ENCODE data around the gene CFAP54. TPM values are rescaled to one million over a fixed set of nuclear protein-coding genes. Genes with fewer than 3 reads are reported as not detected.
A peak's percentile ranks its signal among the peaks of the same experiment; 100 is the strongest.

The CFAP54 gene
- polyA plus RNA-seq, 2 of the 4 experiments (the other 2 are of a cell fraction), result 0.70 to 1.2 TPM

GRCh38 chr12:96810057-96810456, 320.7 kb downstream of the CFAP54 start:
- TF ChIP-seq ZFP36 (IDR thresholded peaks at IDR 0.05; ENCODE audit: borderline replicate concordance, partially characterized antibody) (no peak), CEBPB (IDR thresholded peaks at IDR 0.05) (no peak), MAFK (IDR thresholded peaks at IDR 0.05; ENCODE audit: partially characterized antibody) (peak; percentile 99), MYC (IDR thresholded peaks at IDR 0.05; ENCODE audit: borderline replicate concordance, low read length) (no peak), CHD2 (IDR thresholded peaks at IDR 0.05; ENCODE audit: low read length, partially characterized antibody) (no peak)
- ChIA-PET POLR2A (no interaction called here), CTCF (no interaction called here)
- H3K9me3 ChIP-seq, result no peaks in the 10 kb centered on the region
- H3K27ac ChIP-seq, result peak overlapping the region in 1 of 2 experiments; percentile 60; a peak in 5 of 6 replicates
- FAIRE-seq, result peak; percentile 49
- no peak overlapping the region for H3K4me3 ChIP-seq
- H3K4me1 ChIP-seq, result peaks cover 18% of the 10 kb centered on the region
- H3K4me2 ChIP-seq, result peak overlapping the region; percentile 79
- DNase-seq (ENCODE audit: low read depth in 1 of 2, low spot score in 1 of 2), result peak in 1 of 2 experiments; percentile 30
- WGBS (ENCODE audit: missing lambda C conversion rate), result 59% methylated on average over 2 of the region's 2 CpGs
- ATAC-seq, result no peak

GRCh38 chr12:96810477-96810876, 321.1 kb downstream of the CFAP54 start:
- POLR2A ChIA-PET, result no interaction called here
- DNase-seq (ENCODE audit: low read depth in 1 of 2, low spot score in 1 of 2) (peak in 1 of 2 experiments; percentile 20), FAIRE-seq (no peak), ATAC-seq (peak in 1 of 2 experiments; percentile 45; a peak in 4 of 6 replicates)
- TF ChIP-seq NR3C1 (IDR thresholded peaks at IDR 0.05) (no peak), HOXB5 (CRISPR knock-in tag; IDR thresholded peaks at IDR 0.05) (no peak), CBX2 (IDR thresholded peaks at IDR 0.05; ENCODE audit: borderline replicate concordance, low read depth) (no peak), NFE2L2 (conservative IDR thresholded peaks at IDR 0.05; ENCODE audit: low read length) (no peak), FOXS1 (CRISPR knock-in tag; IDR thresholded peaks at IDR 0.05) (no peak), POLR2AphosphoS2 (conservative IDR thresholded peaks at IDR 0.05; ENCODE audit: low read length) (no peak), FOSB (CRISPR knock-in tag; IDR thresholded peaks at IDR 0.05) (no peak), MAX (IDR thresholded peaks at IDR 0.05) (no peak), HEYL (CRISPR knock-in tag; IDR thresholded peaks at IDR 0.05) (no peak), BHLHE40 (IDR thresholded peaks at IDR 0.05; ENCODE audit: low read depth, low read length) (no peak), ATOH8 (CRISPR knock-in tag; IDR thresholded peaks at IDR 0.05; ENCODE audit: low read depth) (no peak), KDM5A (IDR thresholded peaks at IDR 0.05) (no peak)
- Histone ChIP-seq H3K4me3 (0 out of 3 replicates have a peak overlapping the region, but pooled peaks have one; percentile 14), H3K4me1 (peaks cover 18% of the 10 kb centered on the region), H3K27ac (peak overlapping the region; percentile 72 to 74), H3K9me3 (no peaks in the 10 kb centered on the region), H3K4me2 (peak overlapping the region; percentile 79)
- CTCF ChIA-PET, result no interaction called here
- 42% methylated on average over 3 of the region's 3 CpGs for WGBS (ENCODE audit: missing lambda C conversion rate)

- ATAC-seq (peak; percentile 97 to 98), FAIRE-seq (peak; percentile 96)
- peak overlapping the region; percentile 72 to 74 for H3K27ac ChIP-seq
Observed at GRCh38 chr12:96811083-96811482, 321.7 kb downstream of the CFAP54 start.

More at GRCh38 chr12:96811083-96811482, 321.7 kb downstream of the CFAP54 start:
- TF ChIP-seq ZNF302 (CRISPR knock-in tag; IDR thresholded peaks at IDR 0.05) (no peak), USF2 (IDR thresholded peaks at IDR 0.05) (no peak), CBX8 (IDR thresholded peaks at IDR 0.05) (no peak), JUNB (IDR thresholded peaks at IDR 0.05) (peak; percentile 57; the same call in 1 of the 2 replicates), CHD2 (IDR thresholded peaks at IDR 0.05; ENCODE audit: low read length, partially characterized antibody) (no peak), FOSL2 (IDR thresholded peaks at IDR 0.05) (peak; percentile 71; the same call in 1 of the 2 replicates), FOSL2 (CRISPR knock-in tag; IDR thresholded peaks at IDR 0.05) (peak; percentile 90), CEBPB (IDR thresholded peaks at IDR 0.05) (peak; percentile 58 to 82; a peak in 3 of 4 replicates), PBX3 (IDR thresholded peaks at IDR 0.05) (no peak), HDAC2 (IDR thresholded peaks at IDR 0.05) (no peak), BCL3 (IDR thresholded peaks at IDR 0.05) (no peak)
- DNase-seq (ENCODE audit: low read depth in 1 of 2, low spot score in 1 of 2), result peak; percentile 28 to 92
- no peak overlapping the region for H3K4me3 ChIP-seq
- H3K9me3 ChIP-seq, result no peaks in the 10 kb centered on the region
- POLR2A ChIA-PET, result no interaction called here
- WGBS (ENCODE audit: missing lambda C conversion rate), result 4% methylated on average over 3 of the region's 3 CpGs
- H3K4me1 ChIP-seq, result peaks cover 18% of the 10 kb centered on the region
- H3K4me2 ChIP-seq, result peak overlapping the region; percentile 79
- CTCF ChIA-PET, result no interaction called here
